Measurements from ENCODE around the gene NUP214. TPM values are rescaled to one million over a fixed set of nuclear protein-coding genes. Genes with fewer than 3 reads are reported as not detected.

The NUP214 gene
- total RNA-seq, 1 experiment from 2014 or later = 34.9 TPM

DNA sequence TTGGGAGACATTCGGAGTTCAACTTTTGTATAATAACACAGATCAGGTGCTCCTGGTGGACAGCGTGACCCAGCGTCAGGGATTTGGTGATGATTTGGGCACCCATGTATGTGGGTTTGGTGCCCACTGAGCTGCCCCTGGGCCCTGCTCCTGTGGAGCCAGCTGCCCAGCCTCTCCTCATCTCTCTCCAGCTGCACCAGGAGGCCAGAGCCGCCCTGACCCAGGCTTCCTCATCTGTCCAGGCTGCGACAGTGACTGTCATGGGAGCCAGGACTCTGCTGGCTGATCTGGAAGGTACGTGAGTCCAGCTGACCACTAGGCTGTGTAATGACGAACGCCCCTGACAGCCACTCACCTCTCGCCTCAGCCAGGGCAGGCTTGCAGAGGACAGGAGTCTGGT, 43.5 kb upstream of the NUP214 start:
- no peaks in the 10 kb centered on the region for H3K36me3 ChIP-seq (ENCODE audit: control insufficient read depth, insufficient read depth, low read length)
- no TSS peak for BruUV-seq (replicated peaks)
- H3K27me3 ChIP-seq (ENCODE audit: control insufficient read depth, insufficient read depth, low read length) = no peaks in the 10 kb centered on the region
- in situ Hi-C loops (cut with HindIII; ENCODE audit: low pct_unique_long_range_greater_than_20kb, low sequenced_read_pairs) (no loop called here), intact Hi-C loops (cut with micrococcal nuclease; ENCODE audit: unreplicated experiment) (no loop called here)
- no peak for ATAC-seq
- peaks cover 4% of the 10 kb centered on the region for H3K4me1 ChIP-seq (ENCODE audit: control insufficient read depth, insufficient read depth, low read length)
- TF ChIP-seq, protein P1, sequence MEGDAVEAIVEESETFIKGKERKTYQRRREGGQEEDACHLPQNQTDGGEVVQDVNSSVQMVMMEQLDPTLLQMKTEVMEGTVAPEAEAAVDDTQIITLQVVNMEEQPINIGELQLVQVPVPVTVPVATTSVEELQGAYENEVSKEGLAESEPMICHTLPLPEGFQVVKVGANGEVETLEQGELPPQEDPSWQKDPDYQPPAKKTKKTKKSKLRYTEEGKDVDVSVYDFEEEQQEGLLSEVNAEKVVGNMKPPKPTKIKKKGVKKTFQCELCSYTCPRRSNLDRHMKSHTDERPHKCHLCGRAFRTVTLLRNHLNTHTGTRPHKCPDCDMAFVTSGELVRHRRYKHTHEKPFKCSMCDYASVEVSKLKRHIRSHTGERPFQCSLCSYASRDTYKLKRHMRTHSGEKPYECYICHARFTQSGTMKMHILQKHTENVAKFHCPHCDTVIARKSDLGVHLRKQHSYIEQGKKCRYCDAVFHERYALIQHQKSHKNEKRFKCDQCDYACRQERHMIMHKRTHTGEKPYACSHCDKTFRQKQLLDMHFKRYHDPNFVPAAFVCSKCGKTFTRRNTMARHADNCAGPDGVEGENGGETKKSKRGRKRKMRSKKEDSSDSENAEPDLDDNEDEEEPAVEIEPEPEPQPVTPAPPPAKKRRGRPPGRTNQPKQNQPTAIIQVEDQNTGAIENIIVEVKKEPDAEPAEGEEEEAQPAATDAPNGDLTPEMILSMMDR (IDR thresholded peaks at IDR 0.05) = no peak
- TF ChIP-seq SIN3A (IDR thresholded peaks at IDR 0.05; ENCODE audit: borderline replicate concordance, insufficient read depth, low read depth, low read length) (no peak), POLR2AphosphoS5 (IDR thresholded peaks at IDR 0.05; ENCODE audit: low read depth, low read length) (no peak)
- TF ChIP-seq, protein P2, sequence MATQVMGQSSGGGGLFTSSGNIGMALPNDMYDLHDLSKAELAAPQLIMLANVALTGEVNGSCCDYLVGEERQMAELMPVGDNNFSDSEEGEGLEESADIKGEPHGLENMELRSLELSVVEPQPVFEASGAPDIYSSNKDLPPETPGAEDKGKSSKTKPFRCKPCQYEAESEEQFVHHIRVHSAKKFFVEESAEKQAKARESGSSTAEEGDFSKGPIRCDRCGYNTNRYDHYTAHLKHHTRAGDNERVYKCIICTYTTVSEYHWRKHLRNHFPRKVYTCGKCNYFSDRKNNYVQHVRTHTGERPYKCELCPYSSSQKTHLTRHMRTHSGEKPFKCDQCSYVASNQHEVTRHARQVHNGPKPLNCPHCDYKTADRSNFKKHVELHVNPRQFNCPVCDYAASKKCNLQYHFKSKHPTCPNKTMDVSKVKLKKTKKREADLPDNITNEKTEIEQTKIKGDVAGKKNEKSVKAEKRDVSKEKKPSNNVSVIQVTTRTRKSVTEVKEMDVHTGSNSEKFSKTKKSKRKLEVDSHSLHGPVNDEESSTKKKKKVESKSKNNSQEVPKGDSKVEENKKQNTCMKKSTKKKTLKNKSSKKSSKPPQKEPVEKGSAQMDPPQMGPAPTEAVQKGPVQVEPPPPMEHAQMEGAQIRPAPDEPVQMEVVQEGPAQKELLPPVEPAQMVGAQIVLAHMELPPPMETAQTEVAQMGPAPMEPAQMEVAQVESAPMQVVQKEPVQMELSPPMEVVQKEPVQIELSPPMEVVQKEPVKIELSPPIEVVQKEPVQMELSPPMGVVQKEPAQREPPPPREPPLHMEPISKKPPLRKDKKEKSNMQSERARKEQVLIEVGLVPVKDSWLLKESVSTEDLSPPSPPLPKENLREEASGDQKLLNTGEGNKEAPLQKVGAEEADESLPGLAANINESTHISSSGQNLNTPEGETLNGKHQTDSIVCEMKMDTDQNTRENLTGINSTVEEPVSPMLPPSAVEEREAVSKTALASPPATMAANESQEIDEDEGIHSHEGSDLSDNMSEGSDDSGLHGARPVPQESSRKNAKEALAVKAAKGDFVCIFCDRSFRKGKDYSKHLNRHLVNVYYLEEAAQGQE (IDR thresholded peaks at IDR 0.05; ENCODE audit: insufficient read depth in 1 of 2, low read depth in 2 of 2, low read length in 1 of 2) = no peak
- CTCF ChIA-PET = no interaction called here
- no peak for DNase-seq (ENCODE audit: low read depth, low spot score)
- no peaks in the 10 kb centered on the region for H3K9me3 ChIP-seq (ENCODE audit: control insufficient read depth, insufficient read depth, low read depth, low read length)
- POLR2A ChIA-PET = no interaction called here
- H3K4me3 ChIP-seq (ENCODE audit: low read depth in 2 of 2, low read length in 2 of 2) = no peak overlapping the region
- no peak overlapping the region for H3K27ac ChIP-seq (ENCODE audit: low read length)

DNA sequence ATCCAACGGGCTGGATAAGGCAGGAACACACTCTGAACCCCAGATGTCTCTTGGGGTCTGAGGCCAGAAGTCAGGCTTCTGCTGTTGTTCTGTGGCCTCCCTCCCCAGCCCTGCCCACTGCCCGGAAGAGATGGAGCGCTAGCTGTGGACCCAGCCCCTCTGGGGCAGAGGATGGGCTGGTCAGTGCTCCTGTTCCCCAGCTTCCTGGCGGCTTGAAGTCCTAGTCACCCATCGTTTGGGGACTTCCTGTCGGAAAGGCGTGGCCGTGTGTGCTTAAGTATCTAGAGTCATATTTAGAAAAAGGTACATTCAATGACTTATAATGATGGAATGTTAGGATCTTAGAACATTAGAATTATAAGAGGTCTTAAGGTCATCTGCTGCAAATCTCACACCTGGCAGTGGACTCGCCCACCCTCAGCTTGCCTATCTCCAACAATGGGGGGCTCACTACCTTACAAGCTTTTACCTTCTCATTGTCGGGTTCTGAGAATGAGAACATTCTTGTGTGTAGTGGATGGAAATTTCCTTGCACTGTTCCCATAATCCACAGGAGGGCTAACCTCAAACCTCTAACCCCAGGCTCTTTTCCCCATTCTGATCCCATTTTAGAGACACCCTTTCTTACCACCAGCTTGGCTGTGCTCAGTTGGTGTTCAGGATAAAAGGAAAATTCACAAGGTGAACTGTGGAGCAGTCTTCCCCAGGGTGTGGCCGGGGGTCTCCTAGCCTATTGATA, 42.4 kb upstream of the NUP214 start:
- no peak overlapping the region for H3K4me3 ChIP-seq (ENCODE audit: low read depth in 2 of 2, low read length in 2 of 2)
- DNase-seq (ENCODE audit: low read depth, low spot score) = no peak
- no peak for ATAC-seq
- TF ChIP-seq, protein P1 (IDR thresholded peaks at IDR 0.05) = no peak
- TF ChIP-seq, protein P2 (IDR thresholded peaks at IDR 0.05; ENCODE audit: insufficient read depth in 1 of 2, low read depth in 2 of 2, low read length in 1 of 2) = no peak
- TF ChIP-seq SIN3A (IDR thresholded peaks at IDR 0.05; ENCODE audit: borderline replicate concordance, insufficient read depth, low read depth, low read length) = no peak
- no peak for TF ChIP-seq TCF7L2 (IDR thresholded peaks at IDR 0.05; ENCODE audit: low read depth, low read length)
- TF ChIP-seq POLR2AphosphoS5 (IDR thresholded peaks at IDR 0.05; ENCODE audit: low read depth, low read length) = no peak
- no TSS peak for BruUV-seq (replicated peaks)
- intact Hi-C loops (cut with micrococcal nuclease; ENCODE audit: unreplicated experiment) (no loop called here), in situ Hi-C loops (cut with HindIII; ENCODE audit: low pct_unique_long_range_greater_than_20kb, low sequenced_read_pairs) (no loop called here)
- CTCF ChIA-PET = interaction anchor here (0.6 kb wide), 1 partner anchor 159 kb away, joined by 6 read pairs; no protein-coding TSS in a partner anchor
- no peaks in the 10 kb centered on the region for H3K9me3 ChIP-seq (ENCODE audit: control insufficient read depth, insufficient read depth, low read depth, low read length)
- peaks cover 4% of the 10 kb centered on the region for H3K4me1 ChIP-seq (ENCODE audit: control insufficient read depth, insufficient read depth, low read length)
- no peaks in the 10 kb centered on the region for H3K36me3 ChIP-seq (ENCODE audit: control insufficient read depth, insufficient read depth, low read length)
- H3K27ac ChIP-seq (ENCODE audit: low read length) = no peak overlapping the region
- no peaks in the 10 kb centered on the region for H3K27me3 ChIP-seq (ENCODE audit: control insufficient read depth, insufficient read depth, low read length)
- POLR2A ChIA-PET = interaction anchor here (0.6 kb wide), 1 partner anchor 372 kb away, joined by 6 read pairs; no protein-coding TSS in a partner anchor

Data from Panc1 (cell line).